ENCODE results near the gene BCORL1.

The BCORL1 gene

GRCh38 chrX:130048686-130049222 is 66.3 kb downstream of the BCORL1 start:
- H3K4me3 ChIP-seq (ENCODE audit: low read depth, low read length): no peak overlapping the region
- DNase-seq (ENCODE audit: low read depth): no peak

DNA sequence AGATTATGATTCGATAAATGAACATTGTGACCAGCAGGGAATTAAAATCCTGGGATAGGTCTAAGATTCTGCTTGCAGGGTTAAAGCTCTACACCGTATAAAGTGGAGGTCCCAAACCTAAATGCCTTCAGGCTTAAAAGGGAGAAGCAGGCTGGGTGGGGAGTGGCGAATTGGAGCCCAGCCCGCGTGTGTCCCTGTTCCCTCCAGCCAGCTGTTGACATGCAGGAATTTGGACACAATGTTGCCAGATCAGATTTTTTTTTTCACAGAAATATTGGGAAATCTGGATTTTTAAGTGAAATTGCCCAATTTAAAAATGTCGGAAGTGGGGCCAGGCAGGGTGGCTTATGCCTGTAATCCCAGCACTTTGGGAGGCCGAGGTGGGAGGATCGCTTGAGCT is 67.4 kb downstream of the BCORL1 start:
- DNase-seq (ENCODE audit: low read depth): no peak
- H3K4me3 ChIP-seq (ENCODE audit: low read depth, low read length): no peak overlapping the region

DNA sequence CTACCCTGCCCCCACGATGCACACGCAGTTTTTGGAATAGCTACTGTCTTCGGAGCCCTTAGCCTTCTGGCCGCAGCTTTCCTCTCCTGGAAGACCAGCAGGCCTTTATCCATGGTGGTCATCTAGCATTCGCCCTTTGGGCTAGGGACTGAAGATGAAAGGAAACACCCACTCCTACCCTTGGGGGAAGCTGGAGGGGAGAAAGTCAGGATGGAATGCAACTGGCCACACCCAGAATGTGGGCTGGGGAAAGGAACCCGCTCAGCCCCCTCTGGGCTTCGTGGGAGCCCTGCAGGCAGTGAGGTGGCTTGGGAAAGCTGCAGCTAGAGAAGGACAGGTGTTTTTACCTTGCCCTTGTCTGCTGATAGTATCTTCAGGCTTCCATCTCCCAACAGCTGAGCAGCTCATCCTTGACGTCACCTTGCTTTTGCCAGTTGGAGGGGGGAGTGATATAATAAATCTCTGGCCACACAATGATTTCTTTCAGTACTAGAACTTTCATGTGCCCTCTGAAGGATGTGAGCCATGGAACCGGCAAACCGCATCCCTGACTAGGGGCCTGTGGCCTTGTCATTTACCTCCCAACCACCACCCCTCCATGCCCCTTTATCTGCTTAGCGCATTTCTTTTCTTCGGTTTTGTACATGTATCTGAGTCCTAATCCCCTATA is 68.9 kb downstream of the BCORL1 start:
- H3K4me3 ChIP-seq (ENCODE audit: low read depth, low read length): no peak overlapping the region
- no peak for DNase-seq (ENCODE audit: low read depth)

- no peak overlapping the region for H3K4me3 ChIP-seq (ENCODE audit: low read depth, low read length)
- no peak for DNase-seq (ENCODE audit: low read depth)
These were observed 70.8 kb downstream of the BCORL1 start for GRCh38 chrX:130053236-130053635.

GRCh38 chrX:130055103-130055502 is 72.7 kb downstream of the BCORL1 start:
- no peak for DNase-seq (ENCODE audit: low read depth)
- H3K4me3 ChIP-seq (ENCODE audit: low read depth, low read length): no peak overlapping the region

DNA sequence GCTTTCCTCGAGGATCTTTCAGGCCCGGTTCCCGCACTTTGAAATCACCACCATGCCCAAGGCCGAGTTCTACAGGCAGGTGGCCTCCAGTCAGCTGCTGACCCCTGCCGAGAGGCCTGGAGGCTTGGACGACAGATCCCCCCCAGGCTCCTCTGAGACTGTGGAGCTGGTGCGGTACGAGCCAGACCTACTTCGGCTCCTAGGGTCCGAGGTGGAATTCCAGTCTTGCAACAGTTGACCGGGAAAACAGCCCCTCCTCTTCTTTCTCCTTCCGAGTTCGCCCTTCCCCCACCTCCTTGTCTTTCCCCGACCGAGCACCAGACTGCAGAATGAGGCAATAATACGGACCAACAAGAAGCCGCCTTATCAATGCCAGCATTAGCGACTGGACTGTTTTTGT is 73.5 kb downstream of the BCORL1 start:
- no peak overlapping the region for H3K4me3 ChIP-seq (ENCODE audit: low read depth, low read length)
- DNase-seq (ENCODE audit: low read depth): no peak

GRCh38 chrX:130057209-130057608 is 74.8 kb downstream of the BCORL1 start:
- no peak for DNase-seq (ENCODE audit: low read depth)
- no peak overlapping the region for H3K4me3 ChIP-seq (ENCODE audit: low read depth, low read length)

- H3K4me3 ChIP-seq (ENCODE audit: low read depth, low read length): no peak overlapping the region
- no peak for DNase-seq (ENCODE audit: low read depth)
These were observed 76.2 kb downstream of the BCORL1 start for GRCh38 chrX:130058652-130059051.

DNA sequence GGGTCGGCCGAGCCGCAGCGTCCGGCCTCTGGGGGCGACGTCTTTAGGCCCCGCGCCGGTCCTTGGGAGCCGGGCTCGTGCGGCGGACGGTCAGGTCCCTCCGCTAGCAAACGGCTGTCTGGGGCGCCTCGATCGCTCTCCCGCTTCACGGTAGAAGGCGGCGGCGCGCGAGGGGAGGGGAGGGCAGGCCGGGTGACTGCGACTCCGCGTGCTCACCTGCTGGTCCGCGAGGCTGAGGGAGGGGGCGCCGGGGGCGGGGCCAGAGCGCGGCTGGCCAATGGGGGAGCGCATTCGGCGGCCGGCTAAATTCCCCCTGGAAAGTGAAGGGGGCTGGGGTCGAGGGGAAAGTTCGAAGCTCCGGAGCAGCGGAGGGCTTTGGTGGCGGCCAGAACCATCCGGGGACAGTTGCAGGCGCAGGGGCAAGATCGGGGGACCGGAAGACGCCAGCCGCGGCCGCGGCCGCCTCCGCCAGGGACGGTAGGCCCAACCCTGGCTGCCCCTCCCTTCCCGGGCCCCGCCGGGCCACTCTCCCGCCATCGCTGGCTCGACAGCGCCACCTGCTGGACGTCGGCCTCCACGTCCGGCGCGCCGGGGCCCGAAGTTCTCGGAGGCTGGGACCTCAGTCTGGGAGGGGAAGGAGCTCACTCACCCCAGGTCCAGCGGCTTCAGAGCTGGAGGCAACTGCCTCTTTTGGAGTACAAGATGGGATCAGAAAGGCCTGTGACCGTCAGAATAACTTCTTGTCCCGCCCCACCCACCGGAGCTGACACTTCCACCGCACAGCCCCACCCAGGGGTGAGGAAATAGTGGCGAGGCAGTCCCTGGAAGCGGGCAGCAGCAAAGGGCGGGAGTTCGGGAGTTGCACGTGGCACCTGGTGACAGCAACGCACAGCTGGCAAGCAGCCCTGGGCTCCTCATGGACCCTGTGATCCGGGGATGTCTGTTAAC is 78.0 kb downstream of the BCORL1 start:
- H3K4me3 ChIP-seq (ENCODE audit: low read depth, low read length): peak overlapping the region; percentile 51
- DNase-seq (ENCODE audit: low read depth): no peak

GRCh38 chrX:130066975-130067615 is 84.7 kb downstream of the BCORL1 start:
- no peak overlapping the region for H3K4me3 ChIP-seq (ENCODE audit: low read depth, low read length)
- no peak for DNase-seq (ENCODE audit: low read depth)

GRCh38 chrX:130071611-130072344 is 89.3 kb downstream of the BCORL1 start:
- H3K4me3 ChIP-seq (ENCODE audit: low read depth, low read length): no peak overlapping the region
- no peak for DNase-seq (ENCODE audit: low read depth)

- DNase-seq (ENCODE audit: low read depth): no peak
- no peak overlapping the region for H3K4me3 ChIP-seq (ENCODE audit: low read depth, low read length)
These were observed 89.9 kb downstream of the BCORL1 start for GRCh38 chrX:130072345-130072740.

GRCh38 chrX:130075777-130076176 is 93.3 kb downstream of the BCORL1 start:
- no peak for DNase-seq (ENCODE audit: low read depth)
- H3K4me3 ChIP-seq (ENCODE audit: low read depth, low read length): no peak overlapping the region

DNA sequence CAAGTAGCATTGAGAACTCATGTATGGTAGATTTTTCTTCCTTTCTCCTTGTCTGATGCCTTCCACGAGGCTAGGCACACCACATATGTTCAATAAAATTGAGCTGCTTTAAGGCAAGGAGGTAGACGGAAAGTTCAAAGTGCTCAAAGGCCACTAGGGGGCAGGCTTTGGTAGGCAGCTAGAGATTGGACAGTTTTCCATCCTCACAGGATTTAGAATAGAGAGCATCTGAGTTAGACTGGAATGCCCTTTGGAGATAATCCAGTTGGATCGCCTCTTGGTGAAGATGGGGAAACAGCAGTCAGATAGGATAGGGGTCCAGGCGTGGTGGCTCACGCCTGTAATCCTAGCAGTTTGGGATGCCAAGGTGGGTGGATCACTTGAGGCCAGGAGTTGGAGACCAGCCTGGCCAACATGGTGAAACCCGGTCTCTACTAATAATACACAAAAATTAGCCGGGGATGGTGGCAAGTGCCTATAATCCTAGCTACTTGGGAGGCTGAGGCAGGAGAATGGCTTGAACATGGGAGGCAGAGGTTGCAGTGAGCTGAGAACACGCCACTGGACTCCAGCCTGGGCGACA is 97.5 kb downstream of the BCORL1 start:
- peak; percentile 26 for DNase-seq (ENCODE audit: low read depth)
- H3K4me3 ChIP-seq (ENCODE audit: low read depth, low read length): no peak overlapping the region

- no peak for DNase-seq (ENCODE audit: low read depth)
- H3K4me3 ChIP-seq (ENCODE audit: low read depth, low read length): no peak overlapping the region
These were observed 98.4 kb downstream of the BCORL1 start for GRCh38 chrX:130080791-130081367.

DNA sequence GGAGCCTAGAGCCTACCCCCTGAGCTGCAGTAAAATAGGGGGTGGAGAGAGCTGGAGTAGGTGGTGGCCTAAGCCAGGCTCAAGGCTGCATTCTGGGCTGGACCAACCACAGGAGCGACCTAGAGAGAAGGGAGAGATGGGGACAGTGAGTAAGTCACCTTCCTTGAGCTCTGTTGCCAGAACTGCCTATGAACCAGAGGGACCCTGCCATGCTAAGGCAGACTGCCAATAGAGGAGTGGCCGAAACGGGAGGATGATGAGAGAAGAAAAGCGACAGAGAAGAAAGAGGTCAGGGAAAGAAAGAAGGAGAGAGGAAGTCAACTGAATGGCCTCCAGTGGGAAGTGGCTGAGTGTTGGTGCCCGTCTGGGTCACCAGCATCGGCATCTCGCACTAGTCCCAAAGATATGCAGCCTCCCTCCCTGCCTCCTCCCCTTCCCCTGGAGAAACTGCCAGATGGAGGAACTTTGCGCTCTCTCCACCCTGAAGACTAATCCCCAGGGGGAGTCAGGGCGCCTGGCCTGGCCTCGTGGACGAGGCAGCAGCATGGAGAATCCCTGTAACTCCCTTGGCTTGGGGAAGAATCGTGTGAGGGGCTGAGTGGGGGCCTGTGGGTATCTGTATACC is 99.1 kb downstream of the BCORL1 start:
- H3K4me3 ChIP-seq (ENCODE audit: low read depth, low read length): no peak overlapping the region
- DNase-seq (ENCODE audit: low read depth): no peak

GRCh38 chrX:130082244-130083106 is 100.0 kb downstream of the BCORL1 start:
- H3K4me3 ChIP-seq (ENCODE audit: low read depth, low read length): no peak overlapping the region
- no peak for DNase-seq (ENCODE audit: low read depth)

Data from skeletal muscle cell (primary cell).